Esophagus squamous epithelium (tissue), 4 donors: ENCODE results near the gene ZNF211.

Experiments used
- CTCF ChIP-seq, 6 experiments: fragments of 450-650 bp in 4 of 6; fragments of 200-600 bp in 2 of 6; sonication (generic) in 2 of 6; IDR thresholded peaks; one replicate each; pipeline ENCODE4 v1.5.1; 2016 to 2019; ENCODE audit warnings: antibody characterized with exemption in 6 of 6, mild to moderate bottlenecking in 4 of 6, moderate library complexity in 4 of 6
- POLR2A ChIP-seq, 4 donors: fragments of 450-650 bp; IDR thresholded peaks; one replicate each; pipeline ENCODE4 v1.6.1; 2017; ENCODE audit warnings: antibody characterized with exemption in 4 of 4, mild to moderate bottlenecking in 4 of 4, moderate library complexity in 3 of 4

- no peak for TF ChIP-seq CTCF (IDR thresholded peaks at IDR 0.05)
- no peak for TF ChIP-seq POLR2A (IDR thresholded peaks at IDR 0.05)
These were observed 12.2 kb upstream of the ZNF211 start for GRCh38 chr19:57620673-57621348.
